Stimulated activated naive B cell treated with anti-CD40 and anti-IgM and Interleukin-4, amounts not matched to agents 10 μg/mL and 1 μg/mL and 100 μg/mL, for 72 hours (primary cell): Measurements from ENCODE around the gene GID8.
A peak's percentile ranks its signal among the peaks of the same experiment; 100 is the strongest.

Source experiments
- ATAC-seq, 2 donors: fragments of 150-1000 bp; cut with Tn5 transposase; replicated peaks; 2 replicates each; pipeline ENCODE4 v1.10.0; 2021; ENCODE audit warnings: moderate library complexity in 1 of 2
- DNase-seq: peaks from one replicate; pipeline ENCODE4 v3.0.0; 2021
- H3K27ac Mint-ChIP-seq: one replicate; pipeline ENCODE4 v1.8.0; 2022; ENCODE audit warnings: mild to moderate bottlenecking, mixed read lengths
- H3K27me3 Mint-ChIP-seq, 2 donors: one replicate each; pipeline ENCODE4 v1.8.0; 2022; ENCODE audit warnings: mixed read lengths in 2 of 2
- H3K36me3 Mint-ChIP-seq, 2 donors: one replicate each; pipeline ENCODE4 v1.8.0; 2022; ENCODE audit warnings: mixed read lengths in 2 of 2, mild to moderate bottlenecking in 1 of 2
- H3K4me1 Mint-ChIP-seq, 2 donors: one replicate each; pipeline ENCODE4 v1.8.0; 2022; ENCODE audit warnings: mixed read lengths in 2 of 2, mild to moderate bottlenecking in 1 of 2
- H3K4me3 Mint-ChIP-seq, 2 donors: one replicate each; pipeline ENCODE4 v1.8.0; 2022; ENCODE audit warnings: mild to moderate bottlenecking in 2 of 2, mixed read lengths in 2 of 2, moderate library complexity in 1 of 2
- H3K9me3 Mint-ChIP-seq, 2 donors: one replicate each; pipeline ENCODE4 v1.8.0; 2022; ENCODE audit warnings: mixed read lengths in 2 of 2, mild to moderate bottlenecking in 1 of 2

GID8 gene

DNA sequence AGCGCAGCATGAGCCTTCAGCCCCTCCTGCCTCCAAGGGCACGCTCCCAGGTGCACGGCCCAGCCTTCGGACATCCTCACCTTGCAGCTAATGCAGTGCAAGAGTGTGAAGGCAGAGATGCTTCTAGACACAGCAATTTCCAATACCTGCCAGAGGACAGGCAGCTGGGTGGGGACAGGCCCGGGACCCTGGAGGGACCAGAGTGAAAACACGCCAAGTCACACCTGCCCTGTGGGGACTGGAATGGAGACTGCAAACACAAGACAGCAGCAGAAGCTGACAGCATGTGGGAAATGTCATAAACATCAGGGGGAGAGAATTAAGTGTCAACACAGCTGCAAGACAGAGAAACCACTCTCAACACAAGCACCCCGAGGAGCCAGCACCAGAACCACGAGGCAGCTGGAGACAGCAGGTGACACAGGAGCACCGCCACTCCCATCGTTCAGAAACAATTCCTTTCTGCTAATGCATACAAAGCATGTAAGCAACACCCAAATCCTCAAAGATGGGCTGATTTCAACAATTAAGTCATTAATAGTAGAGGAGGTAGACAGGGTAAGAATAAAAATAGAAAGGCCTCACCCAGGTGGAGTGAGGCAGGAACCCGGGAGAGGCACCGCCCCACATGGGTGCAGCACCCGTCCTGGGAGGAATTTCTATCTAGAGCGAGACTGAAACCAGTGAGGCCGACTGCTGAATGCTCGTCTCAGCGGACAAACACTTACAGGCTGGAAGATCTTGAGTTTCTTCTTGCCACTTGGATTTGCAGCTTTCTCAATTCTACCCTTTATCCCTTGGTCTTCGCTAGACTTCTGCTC is 28.8 kb upstream of the GID8 start:
- peaks cover 52 to 60% of the 10 kb centered on the region in 2 donors for H3K36me3 Mint-ChIP-seq
- H3K27me3 Mint-ChIP-seq = no peaks in the 10 kb centered on the region
- DNase-seq (no peak), ATAC-seq (no peak)
- H3K9me3 Mint-ChIP-seq = no peaks in the 10 kb centered on the region
- peak overlapping the region; percentile 65 for H3K27ac Mint-ChIP-seq
- no peak overlapping the region for H3K4me3 Mint-ChIP-seq
- peaks cover 4 to 37% of the 10 kb centered on the region in 2 donors for H3K4me1 Mint-ChIP-seq

- H3K27me3 Mint-ChIP-seq = no peaks in the 10 kb centered on the region
- no peak for DNase-seq
- H3K4me1 Mint-ChIP-seq = peaks cover 8 to 48% of the 10 kb centered on the region in 2 donors
- peaks cover 50 to 55% of the 10 kb centered on the region in 2 donors for H3K36me3 Mint-ChIP-seq
- H3K27ac Mint-ChIP-seq = peak overlapping the region; percentile 37
- no peaks in the 10 kb centered on the region for H3K9me3 Mint-ChIP-seq
- H3K4me3 Mint-ChIP-seq = no peak overlapping the region
- no peak for ATAC-seq
Observed at GRCh38 chr20:62910217-62910766, 27.7 kb upstream of the GID8 start.

DNA sequence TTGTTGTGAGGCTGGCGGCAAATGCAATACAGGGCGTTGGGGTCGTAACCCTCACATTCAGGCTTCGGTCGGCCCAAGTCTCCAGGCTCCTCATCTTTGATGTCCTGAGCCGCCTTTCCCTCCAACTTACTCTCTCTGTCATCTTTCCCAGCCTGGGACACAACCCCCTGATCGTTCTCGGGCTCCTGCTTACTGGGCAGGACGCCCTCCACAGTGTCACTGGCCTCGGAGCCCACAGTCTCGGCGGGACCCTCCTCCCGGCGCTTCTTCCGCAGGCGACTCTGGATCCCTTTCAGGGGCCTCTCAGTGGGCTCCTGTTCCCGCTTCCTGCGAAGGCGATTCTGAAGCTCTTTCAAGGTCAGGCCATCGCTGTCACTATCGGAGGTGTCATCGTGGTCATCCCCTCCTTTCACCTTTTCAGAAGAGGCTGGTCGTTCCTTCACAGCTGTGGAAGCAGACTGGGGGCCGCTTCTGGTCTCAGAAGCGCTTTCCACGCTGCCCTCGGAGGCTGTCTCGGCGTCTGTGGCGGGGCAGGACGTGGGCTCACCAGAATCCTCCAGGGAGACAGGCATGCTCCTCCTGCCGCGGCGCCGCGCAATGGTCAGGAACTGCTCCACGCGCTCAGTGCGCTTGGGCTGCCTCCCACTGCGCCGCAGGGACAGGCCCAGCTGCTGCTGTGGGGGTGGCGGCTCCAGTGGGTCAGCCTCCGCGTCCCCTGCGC is 27.0 kb upstream of the GID8 start:
- Mint-ChIP-seq H3K9me3 (no peaks in the 10 kb centered on the region), H3K27ac (peak overlapping the region; percentile 42), H3K27me3 (no peaks in the 10 kb centered on the region), H3K4me1 (peaks cover 8 to 54% of the 10 kb centered on the region in 2 donors), H3K36me3 (peaks cover 45 to 51% of the 10 kb centered on the region in 2 donors), H3K4me3 (no peak overlapping the region)
- no peak for ATAC-seq
- DNase-seq = no peak

DNA sequence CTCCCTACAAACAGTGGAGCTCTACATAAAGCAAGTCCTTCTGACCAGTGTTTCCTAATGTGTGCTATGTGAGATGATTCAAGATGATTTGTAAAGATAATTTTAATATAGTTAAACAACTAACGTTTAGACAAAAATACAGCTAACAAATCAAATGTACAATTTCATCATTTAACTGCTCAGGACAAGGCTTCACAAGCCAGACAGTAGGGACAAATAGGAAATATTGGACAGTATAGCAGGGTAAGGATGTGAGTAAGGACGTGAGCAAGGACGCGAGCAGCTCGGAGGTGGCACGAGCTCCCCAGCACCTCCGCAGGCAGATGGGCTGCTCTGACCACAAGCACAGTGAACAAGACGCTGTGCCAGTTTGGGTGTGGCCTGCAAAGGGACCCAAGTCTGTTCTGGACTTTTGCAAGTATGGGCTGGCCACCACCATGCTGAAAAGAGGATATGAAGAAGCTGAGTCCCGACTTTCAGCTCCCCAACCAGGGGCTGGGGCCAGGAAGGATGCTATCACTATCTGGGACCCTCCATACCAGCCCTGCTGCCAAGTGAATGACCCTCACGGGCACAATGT is 26.2 kb upstream of the GID8 start:
- Mint-ChIP-seq H3K27me3 (no peaks in the 10 kb centered on the region), H3K4me1 (peaks cover 11 to 59% of the 10 kb centered on the region in 2 donors), H3K4me3 (no peak overlapping the region), H3K9me3 (no peaks in the 10 kb centered on the region), H3K27ac (peak overlapping the region; percentile 69), H3K36me3 (peaks cover 37 to 47% of the 10 kb centered on the region in 2 donors)
- ATAC-seq (no peak), DNase-seq (no peak)

- no peaks in the 10 kb centered on the region for H3K27me3 Mint-ChIP-seq
- H3K27ac Mint-ChIP-seq = no peak overlapping the region
- ATAC-seq (no peak), DNase-seq (no peak)
- peaks cover 21 to 62% of the 10 kb centered on the region in 2 donors for H3K4me1 Mint-ChIP-seq
- peaks cover 31 to 36% of the 10 kb centered on the region in 2 donors for H3K36me3 Mint-ChIP-seq
- no peaks in the 10 kb centered on the region for H3K9me3 Mint-ChIP-seq
- no peak overlapping the region for H3K4me3 Mint-ChIP-seq
Observed at GRCh38 chr20:62913043-62913630, 24.8 kb upstream of the GID8 start.

- ATAC-seq = no peak
- no peaks in the 10 kb centered on the region for H3K27me3 Mint-ChIP-seq
- no peak for DNase-seq
- H3K4me1 Mint-ChIP-seq = peaks cover 30 to 69% of the 10 kb centered on the region in 2 donors
- peak overlapping the region; percentile 56 for H3K27ac Mint-ChIP-seq
- H3K36me3 Mint-ChIP-seq = peaks cover 28 to 31% of the 10 kb centered on the region in 2 donors
- H3K9me3 Mint-ChIP-seq = no peaks in the 10 kb centered on the region
- H3K4me3 Mint-ChIP-seq = no peak overlapping the region
Observed at GRCh38 chr20:62914436-62914835, 23.5 kb upstream of the GID8 start.

- Mint-ChIP-seq H3K4me1 (peaks cover 35 to 70% of the 10 kb centered on the region in 2 donors), H3K4me3 (no peak overlapping the region)
Observed at GRCh38 chr20:62914970-62915457, 22.9 kb upstream of the GID8 start.

DNA sequence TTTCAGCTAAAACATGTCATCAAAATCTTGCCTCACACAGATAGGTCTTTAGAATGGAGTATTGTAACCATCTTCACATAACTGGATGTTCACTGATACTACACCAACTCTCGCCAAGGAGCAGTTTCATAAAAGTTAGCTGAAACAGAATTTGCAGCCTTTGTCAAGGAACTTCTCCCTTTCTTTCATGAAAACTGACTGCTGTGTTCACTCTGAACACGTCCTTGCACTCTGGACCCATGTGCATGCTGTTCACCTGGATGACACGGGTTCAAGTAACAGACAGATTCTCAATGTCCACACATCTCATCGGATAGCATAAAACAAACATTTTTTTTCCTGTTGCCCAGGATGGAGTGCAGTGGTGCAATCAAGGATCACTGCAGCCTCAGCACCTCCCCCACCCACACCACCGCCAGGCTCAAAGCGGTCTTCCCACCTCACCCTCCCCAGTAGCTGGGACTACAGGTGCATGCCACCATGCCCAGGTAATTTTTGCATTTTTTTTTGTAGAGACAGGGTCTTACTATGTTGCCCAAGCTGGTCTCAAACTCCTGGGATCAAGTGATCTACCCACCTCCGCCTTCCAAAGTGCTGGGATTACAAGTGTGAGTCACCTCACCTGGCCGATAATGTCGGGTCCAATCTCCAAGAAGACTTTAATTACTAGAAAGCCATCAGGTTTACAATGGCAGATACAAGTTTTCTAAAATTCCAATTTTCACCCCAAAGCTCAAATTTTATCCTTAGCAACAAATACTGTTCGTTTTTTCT is 21.1 kb upstream of the GID8 start:
- Mint-ChIP-seq H3K4me1 (peaks cover 43 to 73% of the 10 kb centered on the region in 2 donors), H3K36me3 (peaks cover 14 to 20% of the 10 kb centered on the region in 2 donors), H3K27ac (peak overlapping the region; percentile 87), H3K27me3 (no peaks in the 10 kb centered on the region), H3K4me3 (peak overlapping the region; percentile 39 to 66), H3K9me3 (no peaks in the 10 kb centered on the region)
- ATAC-seq = no peak
- no peak for DNase-seq

More at GRCh38 chr20:62914970-62915457, 22.9 kb upstream of the GID8 start:
- Mint-ChIP-seq H3K36me3 (peaks cover 23 to 26% of the 10 kb centered on the region in 2 donors), H3K27me3 (no peaks in the 10 kb centered on the region), H3K9me3 (no peaks in the 10 kb centered on the region), H3K27ac (peak overlapping the region; percentile 21)
- DNase-seq = no peak
- ATAC-seq = no peak

DNA sequence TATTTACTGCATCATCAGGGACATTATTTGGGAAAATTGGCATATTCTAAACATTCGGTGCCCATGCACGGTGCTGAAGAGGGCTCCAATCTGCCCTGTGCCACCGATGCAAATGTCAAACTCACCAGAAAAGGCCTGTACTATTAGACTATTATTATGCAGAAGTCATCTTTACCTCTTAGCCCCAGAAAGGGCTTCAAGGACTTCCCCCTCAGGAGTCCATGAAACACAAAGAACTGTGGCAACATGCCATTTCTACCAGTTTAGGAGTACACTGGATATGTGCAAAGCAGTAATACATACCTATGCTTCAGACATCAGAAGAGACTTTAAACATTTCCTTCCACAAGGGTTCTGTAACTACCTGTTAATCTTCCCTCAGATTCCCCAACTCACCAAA is 20.2 kb upstream of the GID8 start:
- DNase-seq (no peak), ATAC-seq (peak; percentile 51 to 65)
- peak overlapping the region; percentile 66 to 72 for H3K4me3 Mint-ChIP-seq
- H3K27ac Mint-ChIP-seq = peak overlapping the region; percentile 87
- no peaks in the 10 kb centered on the region for H3K9me3 Mint-ChIP-seq
- H3K27me3 Mint-ChIP-seq = no peaks in the 10 kb centered on the region
- peaks cover 14 to 21% of the 10 kb centered on the region in 2 donors for H3K36me3 Mint-ChIP-seq
- peaks cover 50 to 80% of the 10 kb centered on the region in 2 donors for H3K4me1 Mint-ChIP-seq

DNA sequence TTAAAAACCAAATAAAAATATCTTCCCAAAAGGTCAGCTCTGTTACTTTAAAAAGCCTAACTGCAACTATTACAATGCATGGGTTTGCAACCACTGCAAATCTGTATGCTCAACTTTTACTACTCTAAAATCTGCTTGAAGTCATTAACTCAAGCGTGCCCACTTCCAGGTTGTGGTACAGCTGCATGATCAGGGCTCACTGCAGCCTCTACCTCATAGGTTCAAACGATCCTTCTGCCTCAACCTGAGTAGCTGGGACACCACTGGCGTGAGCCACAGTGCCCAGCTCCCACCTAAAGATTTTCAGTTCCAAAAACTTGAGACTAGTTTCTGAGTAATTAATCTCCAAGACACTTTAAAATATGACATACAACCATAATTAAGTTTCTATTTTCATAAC is 19.8 kb upstream of the GID8 start:
- DNase-seq (peak; percentile 31), ATAC-seq (peak; percentile 80 to 88)
- Mint-ChIP-seq H3K27me3 (no peaks in the 10 kb centered on the region), H3K27ac (peak overlapping the region; percentile 87), H3K4me1 (peaks cover 50 to 80% of the 10 kb centered on the region in 2 donors), H3K9me3 (no peaks in the 10 kb centered on the region), H3K4me3 (peak overlapping the region; percentile 66 to 72), H3K36me3 (peaks cover 11 to 19% of the 10 kb centered on the region in 2 donors)

- ATAC-seq (peak; percentile 66 to 70), DNase-seq (no peak)
- peak overlapping the region; percentile 87 for H3K27ac Mint-ChIP-seq
- H3K9me3 Mint-ChIP-seq = no peaks in the 10 kb centered on the region
- peaks cover 50 to 82% of the 10 kb centered on the region in 2 donors for H3K4me1 Mint-ChIP-seq
- H3K36me3 Mint-ChIP-seq = peaks cover 7 to 17% of the 10 kb centered on the region in 2 donors
- peak overlapping the region; percentile 66 to 72 for H3K4me3 Mint-ChIP-seq
- H3K27me3 Mint-ChIP-seq = no peaks in the 10 kb centered on the region
Observed at GRCh38 chr20:62918831-62919230, 19.1 kb upstream of the GID8 start.

DNA sequence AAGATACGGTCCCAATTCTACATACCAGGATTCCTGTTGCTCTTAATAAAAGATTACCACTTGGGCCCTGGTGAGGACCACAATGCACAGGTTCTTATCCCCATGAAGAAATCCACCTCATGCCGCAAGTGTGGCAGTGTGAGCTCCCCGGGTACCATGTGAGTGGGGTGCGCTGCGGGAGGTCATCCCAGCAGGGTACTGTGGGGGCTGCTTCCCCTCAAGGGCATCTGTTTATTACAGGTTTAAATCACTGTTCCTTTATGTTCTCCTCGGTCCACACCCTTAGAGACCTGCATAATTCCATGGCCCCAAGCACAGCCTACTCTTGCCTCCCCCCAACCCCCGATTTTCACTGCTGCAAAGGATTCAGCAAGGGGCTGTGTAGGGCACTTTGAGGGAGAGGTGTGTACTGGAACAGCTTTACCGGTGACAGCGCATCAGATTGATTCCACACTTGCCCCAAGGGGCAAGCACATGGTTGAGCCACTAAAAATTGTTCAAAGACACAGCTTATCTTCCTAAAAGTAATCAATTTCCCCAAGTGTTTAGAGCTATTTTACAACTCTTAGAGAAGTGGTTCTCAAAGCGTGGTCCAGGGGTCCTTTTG is 17.8 kb upstream of the GID8 start:
- H3K4me3 Mint-ChIP-seq = peak overlapping the region; percentile 6 to 36
- no peak for DNase-seq
- ATAC-seq = no peak
- no peaks in the 10 kb centered on the region for H3K9me3 Mint-ChIP-seq
- peak overlapping the region; percentile 31 for H3K27ac Mint-ChIP-seq
- H3K27me3 Mint-ChIP-seq = no peaks in the 10 kb centered on the region
- peaks cover 3 to 14% of the 10 kb centered on the region in 2 donors for H3K36me3 Mint-ChIP-seq
- H3K4me1 Mint-ChIP-seq = peaks cover 55 to 85% of the 10 kb centered on the region in 2 donors
